Parathyroid adenoma (tissue), 2 donors: Measurements from ENCODE around the gene HS6ST3.

Source experiments
- H2AFZ ChIP-seq: fragments of 300-600 bp; sonication (generic); one replicate; pipeline ENCODE4 v1.7.0; 2017; ENCODE audit warnings: antibody characterized with exemption, mild to moderate bottlenecking
- H3K27ac ChIP-seq: fragments of 300-600 bp; sonication (generic); one replicate; pipeline ENCODE4 v1.7.0; 2017
- H3K27me3 ChIP-seq: fragments of 300-600 bp; sonication (generic); one replicate; pipeline ENCODE4 v1.7.0; 2017; ENCODE audit warnings: low read length; ENCODE audit not compliant: control insufficient read depth, insufficient read depth
- H3K36me3 ChIP-seq: fragments of 300-600 bp; sonication (generic); one replicate; pipeline ENCODE4 v1.7.0; 2017; ENCODE audit warnings: low read length; ENCODE audit not compliant: control insufficient read depth, insufficient read depth
- H3K4me1 ChIP-seq: fragments of 300-600 bp; sonication (generic); one replicate; pipeline ENCODE4 v1.7.0; 2017; ENCODE audit warnings: control low read depth
- H3K4me2 ChIP-seq: fragments of 300-600 bp; sonication (generic); one replicate; pipeline ENCODE4 v1.7.0; 2017; ENCODE audit warnings: low read length
- H3K4me3 ChIP-seq: fragments of 300-600 bp; sonication (generic); one replicate; pipeline ENCODE4 v1.7.0; 2017; ENCODE audit warnings: low read depth, low read length
- H3K79me2 ChIP-seq: fragments of 300-600 bp; sonication (generic); one replicate; pipeline ENCODE4 v1.7.0; 2017; ENCODE audit warnings: control low read depth
- H3K9ac ChIP-seq: fragments of 300-600 bp; sonication (generic); one replicate; pipeline ENCODE4 v1.7.0; 2017; ENCODE audit warnings: mild to moderate bottlenecking
- H3K9me3 ChIP-seq: fragments of 300-600 bp; sonication (generic); one replicate; pipeline ENCODE4 v1.7.0; 2017; ENCODE audit warnings: low read length; ENCODE audit not compliant: control insufficient read depth
- TF ChIP-seq, protein P1 (sequence below): fragments of 300-600 bp; sonication (generic); IDR thresholded peaks from one replicate; pipeline ENCODE4 v1.7.0; 2017; ENCODE audit warnings: antibody characterized with exemption, mild to moderate bottlenecking
- donor health status: primary hyperparathyroidism.

The HS6ST3 gene

DNA sequence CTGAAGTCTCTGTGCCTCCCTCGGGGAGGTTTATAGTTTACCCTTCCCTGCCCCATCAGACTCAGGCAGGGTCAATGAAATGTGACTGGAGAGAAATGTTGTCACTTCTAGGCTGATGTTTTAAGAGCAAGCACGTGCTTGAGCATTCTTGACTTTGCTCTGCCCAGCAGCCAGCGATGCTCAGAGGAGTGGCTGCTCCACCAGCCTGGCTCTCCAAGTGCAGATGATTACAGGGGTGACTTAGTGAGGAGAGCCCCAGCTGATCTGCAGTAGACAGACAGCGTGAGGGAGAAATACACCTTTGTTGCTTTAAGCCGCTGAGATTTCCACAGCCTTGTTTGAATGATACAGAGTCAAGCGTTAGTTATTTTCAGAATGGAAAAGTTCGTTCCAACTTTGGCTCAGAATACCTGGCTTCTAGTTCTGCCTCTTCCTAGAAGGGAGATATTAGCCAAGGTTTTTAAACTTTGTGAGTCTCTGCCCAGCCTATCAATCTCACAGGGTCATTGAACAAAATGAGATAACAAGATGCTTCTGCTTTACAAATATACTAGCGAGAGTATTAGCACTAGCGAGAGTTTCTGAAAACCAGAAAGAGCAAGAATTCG, 760.7 kb downstream of the HS6ST3 start:
- no peak overlapping the region for H3K4me3 ChIP-seq
- no peaks in the 10 kb centered on the region for H3K36me3 ChIP-seq
- no peaks in the 10 kb centered on the region for H3K79me2 ChIP-seq
- H3K9me3 ChIP-seq = no peaks in the 10 kb centered on the region
- H3K4me1 ChIP-seq = no peaks in the 10 kb centered on the region
- TF ChIP-seq, protein P1, sequence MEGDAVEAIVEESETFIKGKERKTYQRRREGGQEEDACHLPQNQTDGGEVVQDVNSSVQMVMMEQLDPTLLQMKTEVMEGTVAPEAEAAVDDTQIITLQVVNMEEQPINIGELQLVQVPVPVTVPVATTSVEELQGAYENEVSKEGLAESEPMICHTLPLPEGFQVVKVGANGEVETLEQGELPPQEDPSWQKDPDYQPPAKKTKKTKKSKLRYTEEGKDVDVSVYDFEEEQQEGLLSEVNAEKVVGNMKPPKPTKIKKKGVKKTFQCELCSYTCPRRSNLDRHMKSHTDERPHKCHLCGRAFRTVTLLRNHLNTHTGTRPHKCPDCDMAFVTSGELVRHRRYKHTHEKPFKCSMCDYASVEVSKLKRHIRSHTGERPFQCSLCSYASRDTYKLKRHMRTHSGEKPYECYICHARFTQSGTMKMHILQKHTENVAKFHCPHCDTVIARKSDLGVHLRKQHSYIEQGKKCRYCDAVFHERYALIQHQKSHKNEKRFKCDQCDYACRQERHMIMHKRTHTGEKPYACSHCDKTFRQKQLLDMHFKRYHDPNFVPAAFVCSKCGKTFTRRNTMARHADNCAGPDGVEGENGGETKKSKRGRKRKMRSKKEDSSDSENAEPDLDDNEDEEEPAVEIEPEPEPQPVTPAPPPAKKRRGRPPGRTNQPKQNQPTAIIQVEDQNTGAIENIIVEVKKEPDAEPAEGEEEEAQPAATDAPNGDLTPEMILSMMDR = no peak
- no peaks in the 10 kb centered on the region for H3K27me3 ChIP-seq
- no peak overlapping the region for H2AFZ ChIP-seq
- H3K27ac ChIP-seq = no peak overlapping the region
- no peak overlapping the region for H3K4me2 ChIP-seq
- H3K9ac ChIP-seq = no peak overlapping the region

GRCh38 chr13:96851856-96852445, 762.0 kb downstream of the HS6ST3 start:
- Histone ChIP-seq H3K9me3 (no peaks in the 10 kb centered on the region), H3K4me2 (no peak overlapping the region), H3K36me3 (no peaks in the 10 kb centered on the region), H3K27me3 (no peaks in the 10 kb centered on the region), H3K4me1 (no peaks in the 10 kb centered on the region), H3K4me3 (no peak overlapping the region), H3K27ac (no peak overlapping the region), H2AFZ (no peak overlapping the region), H3K9ac (no peak overlapping the region), H3K79me2 (no peaks in the 10 kb centered on the region)
- TF ChIP-seq, protein P1 = no peak

DNA sequence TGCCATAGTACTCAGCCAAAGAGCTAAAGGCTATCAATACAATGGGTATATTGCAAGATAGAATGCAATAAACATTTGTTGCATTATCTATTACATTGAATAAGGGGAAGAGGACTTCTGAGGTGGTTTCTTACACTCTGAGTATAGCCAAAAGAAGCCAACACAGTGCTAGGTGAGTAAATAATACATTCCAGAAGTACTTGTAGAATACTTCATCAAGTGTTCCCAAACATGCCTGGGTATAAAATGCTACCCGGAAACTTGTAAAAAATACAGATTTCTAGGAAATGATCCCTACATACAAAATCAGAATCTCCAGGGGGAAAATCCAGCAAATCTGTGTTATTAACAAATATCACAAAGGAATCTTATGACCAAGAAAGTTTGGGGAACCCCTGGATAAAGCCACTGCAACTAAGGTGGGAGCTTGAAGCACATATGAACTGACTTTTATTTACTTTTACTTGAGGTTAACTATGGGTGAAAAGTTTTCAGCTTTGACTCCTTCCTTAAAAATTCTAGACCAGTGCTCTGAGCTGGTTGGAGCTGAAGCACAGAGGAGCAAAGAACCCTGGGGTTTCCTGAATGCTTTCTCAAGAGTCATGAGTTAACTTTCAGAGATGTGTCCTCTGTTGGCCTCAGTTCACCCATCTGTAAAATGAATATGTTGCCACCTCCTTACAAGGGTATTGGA, 768.4 kb downstream of the HS6ST3 start:
- Histone ChIP-seq H3K4me1 (no peaks in the 10 kb centered on the region), H3K4me3 (no peak overlapping the region), H3K27me3 (no peaks in the 10 kb centered on the region)

GRCh38 chr13:96860882-96861281, 771.0 kb downstream of the HS6ST3 start:
- H3K9ac ChIP-seq = no peak overlapping the region
- H3K4me2 ChIP-seq = no peak overlapping the region
- H3K79me2 ChIP-seq = no peaks in the 10 kb centered on the region
- TF ChIP-seq, protein P1 = no peak
- H3K36me3 ChIP-seq = no peaks in the 10 kb centered on the region
- H3K27me3 ChIP-seq = no peaks in the 10 kb centered on the region
- no peak overlapping the region for H2AFZ ChIP-seq
- H3K4me1 ChIP-seq = no peaks in the 10 kb centered on the region
- H3K27ac ChIP-seq = no peak overlapping the region
- H3K9me3 ChIP-seq = no peaks in the 10 kb centered on the region
- no peak overlapping the region for H3K4me3 ChIP-seq

More for the DNA sequence above, 768.4 kb downstream of the HS6ST3 start:
- no peak overlapping the region for H3K27ac ChIP-seq
- TF ChIP-seq, protein P1 = no peak
- H3K4me2 ChIP-seq = no peak overlapping the region
- H3K79me2 ChIP-seq = no peaks in the 10 kb centered on the region
- no peak overlapping the region for H2AFZ ChIP-seq
- no peaks in the 10 kb centered on the region for H3K9me3 ChIP-seq
- no peaks in the 10 kb centered on the region for H3K36me3 ChIP-seq
- H3K9ac ChIP-seq = no peak overlapping the region
